GM13976 (cell line): ENCODE measurements around the gene CYP2D6.

ENCODE experiments used
- DNase-seq: peaks from one replicate; pipeline ENCODE4 v3.0.0; 2012; ENCODE audit warnings: low spot score
- in situ Hi-C: fragments of 300-500 bp; cut with MboI; formaldehyde crosslinking; loops from one replicate; pipeline ENCODE4 v1.12.0; 2022; ENCODE audit warnings: low sequenced_read_pairs, mixed read lengths, inconsistent platforms; ENCODE audit not compliant: unreplicated experiment
- TF ChIP-seq, protein P1 (sequence below): IDR thresholded peaks from 2 replicates; pipeline ENCODE4 v1.5.1; 2012; ENCODE audit warnings: borderline replicate concordance, mild to moderate bottlenecking; ENCODE audit not compliant: insufficient read depth; ENCODE audit errors: extremely low read depth, missing control alignments, control extremely low read depth

CYP2D6 gene

GRCh38 chr22:42173183-42173926, 42.7 kb upstream of the CYP2D6 start:
- TF ChIP-seq, protein P1, sequence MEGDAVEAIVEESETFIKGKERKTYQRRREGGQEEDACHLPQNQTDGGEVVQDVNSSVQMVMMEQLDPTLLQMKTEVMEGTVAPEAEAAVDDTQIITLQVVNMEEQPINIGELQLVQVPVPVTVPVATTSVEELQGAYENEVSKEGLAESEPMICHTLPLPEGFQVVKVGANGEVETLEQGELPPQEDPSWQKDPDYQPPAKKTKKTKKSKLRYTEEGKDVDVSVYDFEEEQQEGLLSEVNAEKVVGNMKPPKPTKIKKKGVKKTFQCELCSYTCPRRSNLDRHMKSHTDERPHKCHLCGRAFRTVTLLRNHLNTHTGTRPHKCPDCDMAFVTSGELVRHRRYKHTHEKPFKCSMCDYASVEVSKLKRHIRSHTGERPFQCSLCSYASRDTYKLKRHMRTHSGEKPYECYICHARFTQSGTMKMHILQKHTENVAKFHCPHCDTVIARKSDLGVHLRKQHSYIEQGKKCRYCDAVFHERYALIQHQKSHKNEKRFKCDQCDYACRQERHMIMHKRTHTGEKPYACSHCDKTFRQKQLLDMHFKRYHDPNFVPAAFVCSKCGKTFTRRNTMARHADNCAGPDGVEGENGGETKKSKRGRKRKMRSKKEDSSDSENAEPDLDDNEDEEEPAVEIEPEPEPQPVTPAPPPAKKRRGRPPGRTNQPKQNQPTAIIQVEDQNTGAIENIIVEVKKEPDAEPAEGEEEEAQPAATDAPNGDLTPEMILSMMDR = no peak
- no peak for DNase-seq
- in situ Hi-C loops = loop anchor here (10.0 kb wide), 1 partner anchor 261 kb away; the partner anchor contains the start of gene NFAM1

DNA sequence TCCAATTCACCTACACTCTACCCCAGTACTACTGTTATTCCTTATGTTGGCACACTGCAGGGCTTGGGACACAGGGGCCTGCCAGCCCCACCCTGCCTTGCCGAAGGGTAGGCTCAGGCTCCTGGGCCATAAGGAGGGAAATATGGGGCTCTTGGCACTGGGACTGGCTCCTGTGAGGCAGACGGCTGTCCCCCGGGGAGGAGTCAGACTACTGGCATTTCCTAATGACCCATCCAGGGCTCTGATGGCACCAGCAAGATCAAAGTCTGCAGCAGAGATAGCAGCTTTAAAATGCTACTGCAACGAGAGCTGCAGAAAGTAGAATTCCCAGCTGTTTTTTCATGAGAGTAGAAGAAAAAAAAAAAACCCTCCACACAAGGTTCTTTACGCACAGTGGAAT, 42.2 kb upstream of the CYP2D6 start:
- TF ChIP-seq, protein P1 = no peak
- DNase-seq = no peak
- in situ Hi-C loops = loop anchor here (10.0 kb wide), 1 partner anchor 262 kb away; the partner anchor contains the start of gene NFAM1

DNA sequence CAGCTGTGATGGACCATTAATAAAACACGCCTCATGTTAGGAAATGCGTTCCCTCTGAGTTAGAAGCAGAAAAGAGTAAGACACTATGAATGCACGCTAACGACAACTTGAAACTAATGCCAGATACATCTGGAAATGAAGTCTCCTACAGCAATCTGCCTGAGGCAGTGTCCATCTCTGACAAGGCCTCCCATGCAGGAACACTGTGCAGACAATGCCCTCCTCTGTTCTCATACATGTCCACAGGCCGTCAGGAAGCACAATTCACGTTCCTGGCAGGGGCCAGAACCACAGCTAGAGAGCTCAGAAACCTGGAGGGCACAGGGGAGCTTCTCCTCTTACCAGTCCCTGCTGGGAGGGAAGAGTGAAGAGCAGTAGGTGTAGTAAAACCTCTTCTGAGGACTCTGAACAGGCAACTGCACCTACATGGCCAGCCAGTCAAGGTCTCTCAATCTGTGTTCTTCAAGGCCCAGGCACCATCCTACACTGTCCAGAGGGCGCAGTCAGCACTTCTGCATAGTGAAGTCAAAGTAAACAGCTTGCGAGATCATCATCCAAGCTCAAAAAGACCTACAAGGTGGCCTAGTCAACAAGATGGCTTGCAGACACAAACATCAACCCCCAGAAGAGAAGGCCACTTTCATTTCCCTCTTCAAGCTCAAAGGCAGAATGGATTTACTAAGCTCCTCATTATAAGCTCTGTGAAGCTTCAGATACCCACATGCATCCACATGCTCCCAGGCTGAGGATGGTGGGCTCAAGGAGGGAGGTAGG, 41.5 kb upstream of the CYP2D6 start:
- in situ Hi-C loops = loop anchor here (10.0 kb wide), 1 partner anchor 263 kb away; the partner anchor contains the start of gene NFAM1
- TF ChIP-seq, protein P1 = no peak
- no peak for DNase-seq

DNA sequence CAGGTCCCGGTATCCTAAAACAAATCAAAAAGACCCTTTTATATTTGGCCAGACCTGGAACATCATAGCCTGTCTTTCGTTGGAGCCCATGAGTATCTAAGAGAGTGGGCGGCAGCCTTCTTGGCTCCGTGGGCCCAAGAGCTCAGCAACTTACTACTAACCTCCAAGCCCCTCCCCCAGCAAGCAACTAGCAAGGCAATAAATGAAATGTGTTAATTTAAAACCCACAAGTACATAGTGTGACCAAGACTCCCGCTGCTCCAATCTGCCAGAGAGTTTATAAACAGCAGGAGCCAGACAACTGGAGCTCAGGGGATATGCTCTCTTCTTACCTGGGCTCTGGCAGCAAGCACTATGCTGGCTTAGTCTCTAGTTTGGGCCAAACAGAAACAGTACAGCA, 40.8 kb upstream of the CYP2D6 start:
- TF ChIP-seq, protein P1 = no peak
- in situ Hi-C loops = loop anchor here (10.0 kb wide), 1 partner anchor 263 kb away; the partner anchor contains the start of gene NFAM1

GRCh38 chr22:42170946-42171345, 40.3 kb upstream of the CYP2D6 start:
- no peak for DNase-seq
- TF ChIP-seq, protein P1 = no peak
- in situ Hi-C loops = loop anchor here (10.0 kb wide), 1 partner anchor 264 kb away; the partner anchor contains the start of gene NFAM1

More for the DNA sequence above, 40.8 kb upstream of the CYP2D6 start:
- DNase-seq = no peak

GRCh38 chr22:42169055-42169469, 38.5 kb upstream of the CYP2D6 start:
- TF ChIP-seq, protein P1 = peak; percentile 88
- in situ Hi-C loops = no loop called here
- DNase-seq = peak; percentile 89
